Amygdala (tissue), 56 donors: ENCODE results near the gene HRAS.

ENCODE experiments used
- DNase-seq, 56 donors: peaks; one replicate each; lab custom pipeline; 2025; lab: John Stamatoyannopoulos, UW

The HRAS gene

GRCh38 chr11:554428-555226 lies 19.3 kb upstream of the HRAS start:
- peak in 5 of 56 donors; percentile 18 to 40 (median 23) for DNase-seq

DNA sequence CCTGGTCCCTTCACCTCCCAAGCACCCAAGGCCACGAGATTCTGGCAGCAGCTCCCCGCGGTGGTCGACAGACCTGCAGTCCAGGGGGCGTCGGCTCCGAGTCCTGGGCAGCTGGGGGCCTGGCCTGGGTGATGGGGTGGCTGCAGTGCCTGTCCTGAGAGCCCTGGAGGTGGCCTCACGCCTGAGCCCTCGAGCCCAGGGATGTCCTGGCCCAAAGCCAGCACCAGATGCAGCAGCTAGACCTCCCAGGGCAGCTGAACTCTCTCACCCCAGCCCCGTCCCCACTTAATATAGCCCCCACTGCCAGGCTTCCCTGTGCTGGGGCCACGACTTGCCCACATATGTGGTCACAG lies 18.6 kb upstream of the HRAS start:
- no peak for DNase-seq

DNA sequence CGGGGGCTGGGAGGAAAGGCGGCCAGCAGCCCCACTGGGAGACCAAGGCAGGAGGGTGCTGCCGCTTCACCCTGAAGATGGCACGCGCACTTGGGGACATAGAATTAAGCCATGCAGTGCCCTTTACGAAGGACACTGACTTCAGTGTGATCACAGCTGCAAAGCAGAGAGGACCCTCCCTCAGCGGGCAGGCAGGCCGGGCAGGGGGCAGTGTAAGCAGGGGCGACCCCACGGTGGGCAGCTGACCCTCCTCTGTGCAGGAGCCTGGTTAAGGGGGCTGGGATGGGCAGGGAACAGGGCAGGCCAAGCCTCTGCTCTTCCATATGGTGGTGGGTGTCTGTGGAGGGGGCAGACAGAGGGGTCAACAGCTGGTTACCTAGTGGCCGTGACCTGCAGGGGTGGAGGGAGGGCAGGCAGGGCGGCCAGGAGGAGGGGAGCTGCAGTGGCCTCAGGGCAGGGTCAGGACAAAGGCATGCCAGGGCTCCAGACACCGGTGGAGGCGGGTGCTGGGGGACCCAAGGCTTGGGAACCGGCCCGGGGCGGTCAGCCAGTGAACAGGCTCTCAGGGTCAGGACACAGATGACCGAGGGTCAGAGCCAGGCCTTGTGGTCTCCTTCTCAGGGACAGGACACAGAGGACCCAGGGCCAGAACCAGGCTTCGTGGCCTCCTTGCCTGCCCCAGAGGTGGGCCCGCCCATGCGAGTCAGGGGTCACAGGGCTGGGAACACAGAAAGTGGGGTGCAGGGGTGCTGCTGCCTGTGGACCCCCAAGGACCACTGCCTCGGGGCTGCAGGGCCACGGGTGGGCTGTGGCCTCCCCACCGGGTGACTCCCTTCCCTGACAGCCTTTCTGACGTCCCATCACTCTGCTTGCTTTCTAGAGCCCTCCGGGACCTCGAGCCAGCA lies 18.0 kb upstream of the HRAS start:
- DNase-seq: no peak

GRCh38 chr11:551596-551995 lies 16.2 kb upstream of the HRAS start:
- no peak for DNase-seq

- no peak for DNase-seq
Measured at GRCh38 chr11:551131-551530, 15.8 kb upstream of the HRAS start.

DNA sequence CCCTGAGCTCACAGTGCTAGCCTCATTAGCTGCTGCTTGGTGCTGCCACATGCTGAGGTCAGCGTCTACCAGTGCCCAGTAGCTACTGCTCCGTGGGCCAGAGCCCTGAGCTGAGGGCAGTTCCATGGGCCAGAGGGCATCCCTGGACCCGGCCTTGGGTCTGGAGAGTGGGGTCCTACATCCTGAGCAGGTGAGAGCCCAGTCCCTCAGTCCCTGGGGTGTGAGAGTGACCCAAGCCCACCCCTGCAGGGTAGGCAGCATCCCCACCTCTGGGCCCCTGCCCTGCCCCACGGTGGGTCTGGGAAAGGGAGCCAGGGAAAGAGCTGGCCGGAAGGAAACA lies 15.3 kb upstream of the HRAS start:
- no peak for DNase-seq

DNA sequence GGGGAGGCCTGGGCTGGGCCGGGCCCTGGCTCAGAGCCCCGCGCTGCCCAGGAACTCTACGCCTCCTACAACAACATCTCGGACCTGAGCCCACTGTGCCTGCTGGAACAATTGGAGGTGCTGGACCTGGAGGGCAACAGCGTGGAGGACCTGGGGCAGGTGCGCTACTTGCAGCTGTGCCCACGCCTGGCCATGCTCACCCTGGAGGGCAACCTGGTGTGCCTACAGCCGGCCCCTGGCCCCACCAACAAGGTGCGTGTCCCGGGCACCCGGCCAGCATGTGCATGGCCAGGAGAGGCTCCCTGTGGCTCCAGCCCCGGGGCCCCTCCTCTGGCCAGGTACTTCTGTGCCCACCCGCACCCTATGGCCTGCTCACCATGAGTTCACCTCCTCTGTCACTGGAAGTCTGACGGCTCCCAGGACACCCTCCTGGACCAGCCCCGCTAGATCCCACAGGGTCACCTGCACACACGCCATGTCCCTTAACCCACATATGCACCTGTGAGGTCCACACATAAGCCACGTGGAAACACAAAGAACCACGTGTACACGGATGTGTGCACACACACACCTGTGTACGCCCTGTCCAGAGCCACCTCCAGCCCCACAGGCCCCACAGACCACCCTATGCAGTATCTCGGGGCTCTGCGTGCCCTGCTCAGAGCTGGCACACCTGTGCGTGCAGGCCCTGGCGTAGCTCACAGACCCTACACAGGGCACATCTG lies 14.8 kb upstream of the HRAS start:
- DNase-seq: no peak

- no peak for DNase-seq
Measured at GRCh38 chr11:548700-549603, 13.6 kb upstream of the HRAS start.

DNA sequence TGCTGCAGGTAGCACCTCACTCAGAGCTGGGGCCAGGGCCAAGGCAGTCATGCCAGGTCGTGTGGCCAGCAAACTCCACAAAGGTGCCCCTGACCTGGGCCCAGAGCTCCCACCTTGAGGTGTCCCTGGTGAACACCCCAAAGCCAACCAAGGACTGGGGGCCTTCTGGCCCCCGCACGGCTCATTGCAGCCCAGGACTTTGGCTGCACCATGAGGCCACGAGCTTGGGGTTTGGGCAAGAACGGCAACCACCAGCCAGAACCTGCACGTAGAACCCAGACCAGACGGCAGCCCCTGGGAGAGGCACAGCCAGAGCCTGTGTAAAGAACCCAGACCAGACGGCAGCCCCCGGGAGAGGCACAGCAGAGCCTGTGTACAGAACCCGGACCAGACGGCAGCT lies 9.8 kb upstream of the HRAS start:
- no peak for DNase-seq

DNA sequence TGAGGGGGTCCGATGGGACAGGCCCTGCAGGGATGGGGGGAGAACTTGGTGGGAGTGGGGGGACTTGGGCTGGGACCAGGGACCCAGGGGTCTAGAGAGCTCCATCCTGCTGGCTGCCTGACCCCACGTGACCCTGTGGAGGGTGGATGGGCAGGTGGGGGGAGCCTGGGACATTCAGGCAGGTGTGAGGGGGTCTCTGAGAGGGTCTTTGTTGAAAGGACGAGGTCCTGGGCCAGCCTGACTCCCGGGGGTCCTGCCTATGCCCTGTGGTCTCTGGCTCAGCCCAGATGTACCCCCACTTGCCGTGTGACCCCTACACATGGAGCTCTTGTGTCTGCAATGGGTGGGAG lies 9.4 kb upstream of the HRAS start:
- DNase-seq: no peak

DNA sequence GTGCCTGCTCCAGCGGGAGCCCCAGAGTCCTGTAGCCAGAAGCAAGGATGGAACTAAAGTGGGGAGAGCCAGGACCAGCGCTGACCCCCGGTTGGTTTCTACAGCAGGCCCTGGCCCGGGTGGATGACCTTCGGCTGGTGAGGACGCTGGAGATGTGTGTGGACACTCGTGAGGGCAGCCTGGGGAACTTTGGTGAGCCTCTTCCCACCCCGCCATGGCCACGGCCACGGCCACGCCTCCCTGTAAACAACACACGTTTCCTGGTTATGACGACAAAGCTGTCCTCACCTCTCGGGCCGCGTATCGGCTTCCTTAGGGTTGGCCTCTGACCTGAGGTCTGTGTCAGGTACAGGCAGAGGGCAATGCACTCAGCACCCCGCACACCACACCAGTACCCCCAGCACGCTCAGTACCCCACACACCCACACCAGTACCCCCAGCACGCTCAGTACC lies 6.1 kb upstream of the HRAS start:
- DNase-seq: no peak

DNA sequence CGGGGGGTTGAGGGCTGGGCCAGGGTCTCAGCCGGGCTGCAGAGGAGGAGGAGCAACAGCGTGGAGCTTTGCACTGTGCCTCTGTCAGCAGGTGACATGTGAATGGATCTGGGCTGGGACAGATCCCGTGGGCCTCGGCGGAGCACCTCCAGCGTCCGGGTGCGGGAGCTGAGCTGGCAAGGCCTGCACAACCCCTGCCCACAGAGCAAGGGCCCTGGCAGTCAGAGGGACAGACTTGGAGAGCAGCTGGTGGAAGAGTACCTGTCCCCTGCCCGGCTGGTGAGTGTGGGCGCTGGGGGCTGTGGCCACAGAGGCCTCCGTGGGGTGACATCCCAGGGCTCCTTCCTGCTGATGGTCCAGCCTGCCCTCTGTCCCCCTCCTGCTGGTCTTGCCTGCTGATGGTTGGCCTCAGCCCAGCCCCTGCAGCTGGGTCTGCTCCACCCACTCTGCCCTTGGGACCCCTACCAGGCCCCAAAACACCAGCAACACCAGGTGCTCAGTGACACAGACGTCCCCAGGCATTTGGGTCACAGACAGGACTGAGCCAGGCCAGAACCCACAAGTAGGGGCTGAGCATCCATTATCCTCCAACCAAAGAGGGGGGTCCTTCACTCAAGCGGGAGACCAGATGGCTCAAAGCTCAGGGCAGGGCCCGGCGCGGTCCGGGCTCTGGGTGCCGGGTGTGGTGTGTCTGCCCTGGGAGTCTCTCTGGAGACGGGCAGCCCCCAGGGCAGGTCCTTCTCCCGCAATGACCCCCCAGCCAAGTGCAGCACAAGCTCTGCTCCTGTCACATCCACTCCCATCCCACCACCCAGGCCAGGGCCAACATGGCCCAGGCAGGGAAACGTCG lies 5.4 kb upstream of the HRAS start:
- DNase-seq: no peak

DNA sequence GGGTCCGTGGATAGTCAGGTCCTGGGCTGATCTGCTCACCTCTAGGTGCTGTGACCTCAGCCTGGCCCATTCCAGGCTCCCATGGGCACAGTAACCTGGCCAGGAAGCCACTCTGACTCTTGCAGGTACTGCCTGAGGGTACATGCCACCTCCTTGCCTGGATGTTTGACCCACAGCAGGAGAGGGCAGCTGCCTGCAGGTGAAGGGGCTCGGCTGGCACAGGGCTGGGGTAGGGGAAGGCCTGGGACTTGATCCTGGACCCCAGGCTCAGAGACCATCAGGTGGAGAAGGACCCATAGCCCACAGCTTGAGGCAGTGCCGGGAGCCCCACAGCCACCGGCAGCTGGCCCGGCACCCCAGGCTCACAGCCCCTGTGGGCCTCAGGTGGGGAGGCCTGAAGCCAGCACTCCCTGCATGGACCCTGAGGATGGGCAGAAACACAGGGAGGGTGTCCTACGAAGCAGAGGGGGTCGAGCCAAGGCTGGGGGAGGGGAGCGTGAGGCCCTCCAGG lies 4.7 kb upstream of the HRAS start:
- no peak for DNase-seq

DNA sequence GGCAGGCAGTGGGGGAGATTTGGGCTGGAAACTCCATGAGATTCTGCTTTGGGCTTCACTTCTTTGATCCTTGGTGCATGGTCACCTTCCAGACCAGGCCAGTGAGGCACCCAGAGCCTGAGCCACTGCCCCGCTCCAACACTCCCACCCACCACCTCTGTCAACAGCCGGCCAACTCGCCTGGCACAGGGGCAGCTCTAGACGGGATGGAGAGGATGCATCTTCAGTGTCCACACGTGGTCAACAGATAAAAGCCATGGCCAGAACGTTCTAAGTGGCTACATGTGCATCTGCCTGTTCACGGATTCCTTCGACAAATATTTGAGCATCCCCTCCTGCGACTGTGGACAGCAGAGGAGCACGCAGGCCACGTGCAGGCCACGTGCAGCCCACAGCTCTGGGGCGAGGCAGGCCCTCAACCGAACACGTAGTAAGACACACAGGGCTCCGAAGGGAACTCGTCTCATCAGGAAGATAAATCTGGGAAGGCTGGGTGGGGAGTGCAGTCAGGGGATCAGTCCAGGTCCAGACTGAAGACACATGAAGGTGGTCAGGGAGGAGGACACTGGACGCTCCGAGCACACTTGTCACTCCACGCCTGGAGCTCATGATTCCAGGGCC lies 3.2 kb upstream of the HRAS start:
- no peak for DNase-seq

GRCh38 chr11:537622-538430 lies 2.5 kb upstream of the HRAS start:
- no peak for DNase-seq

GRCh38 chr11:536841-537621 lies 1.7 kb upstream of the HRAS start, which contains the start of gene LRRC56:
Gene LRRC56 (plus strand): TSS chr11:537527. CDS start chr11:540685, 3,158 bp downstream.
- peak in 27 of 56 donors; percentile 6 to 76 (median 40) for DNase-seq

DNA sequence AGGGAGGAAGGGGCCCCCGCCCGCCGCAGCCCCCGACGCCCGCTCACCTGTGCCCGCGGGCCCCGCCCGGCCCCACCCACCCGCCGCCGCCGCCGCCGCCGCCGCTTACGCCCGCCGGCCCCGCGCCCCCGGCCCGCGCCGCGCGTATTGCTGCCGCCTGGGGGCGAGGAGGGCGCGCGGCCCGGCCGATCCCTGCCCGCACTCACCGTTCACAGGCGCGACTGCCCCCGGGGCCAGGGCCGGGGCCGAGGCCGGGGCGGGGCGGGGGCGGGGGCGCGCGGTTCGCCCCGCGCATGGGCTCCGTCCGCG lies 212 bp downstream of the HRAS start:
- no peak for DNase-seq
